GM12892 (cell line): ENCODE measurements around the gene FAM83D.

ENCODE experiments used
- POLR2A ChIP-seq: IDR thresholded peaks from 2 replicates; pipeline ENCODE4 v1.6.1; 2011; ENCODE audit warnings: low read depth, low read length, control low read depth
- POLR2AphosphoS5 ChIP-seq: IDR thresholded peaks from 2 replicates; pipeline ENCODE4 v1.6.1; 2011; ENCODE audit warnings: low read depth, low read length, control low read depth
- TAF1 ChIP-seq: IDR thresholded peaks from 2 replicates; pipeline ENCODE4 v1.6.1; 2011; ENCODE audit warnings: low read depth, mild to moderate bottlenecking, control low read depth, low read length, borderline replicate concordance

- TF ChIP-seq TAF1 = no peak
- no peak for TF ChIP-seq POLR2A
- no peak for TF ChIP-seq POLR2AphosphoS5
Measured at GRCh38 chr20:38995536-38996044, 69.4 kb downstream of the FAM83D start.
